ENCODE results near the gene AFM.

Gene AFM

DNA sequence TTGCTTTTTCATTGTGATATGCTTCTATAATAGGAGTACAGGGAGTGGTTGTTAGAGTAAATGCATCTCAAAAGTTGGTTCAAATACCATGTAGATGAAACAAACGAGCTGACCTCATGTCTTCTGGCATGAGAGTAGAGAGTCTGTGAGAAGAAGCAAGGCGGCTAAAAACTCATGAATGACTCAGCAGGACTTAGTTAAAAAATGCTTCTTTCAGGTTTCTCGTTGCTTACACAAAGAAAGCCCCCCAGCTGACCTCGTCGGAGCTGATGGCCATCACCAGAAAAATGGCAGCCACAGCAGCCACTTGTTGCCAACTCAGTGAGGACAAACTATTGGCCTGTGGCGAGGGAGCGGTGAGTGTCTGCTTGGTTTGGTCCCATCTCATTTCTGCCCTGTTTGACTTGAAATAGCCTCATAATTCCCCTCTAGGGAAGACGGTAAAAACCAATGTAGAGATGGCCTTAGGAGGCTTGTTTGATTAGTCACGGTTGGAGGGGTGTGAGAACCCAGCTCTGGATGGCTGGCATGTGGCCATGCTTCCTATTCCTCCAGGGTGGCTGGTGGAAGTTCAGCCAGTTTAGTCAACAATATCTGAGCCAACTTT is 31.0 kb upstream of the AFM start:
- DNase-seq (ENCODE audit: low spot score) = no peak

DNA sequence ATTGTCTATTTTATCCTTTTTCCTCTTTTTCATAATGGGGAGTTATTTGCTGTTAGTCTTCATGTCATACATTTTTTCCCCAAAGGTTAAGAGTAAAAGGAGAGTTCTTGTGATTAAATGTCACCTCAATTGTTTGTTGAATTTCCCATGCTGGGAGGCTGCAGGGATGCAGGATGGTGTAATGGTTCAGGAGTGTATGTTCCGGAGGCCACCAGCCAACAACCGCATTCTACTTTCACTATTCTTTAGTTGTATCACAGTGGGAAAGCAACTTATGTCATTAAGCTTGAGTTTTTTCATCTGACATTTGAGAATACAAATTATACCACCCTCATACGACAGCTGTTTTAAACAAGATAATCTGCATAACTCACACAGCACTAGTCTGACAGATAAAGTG is 30.1 kb upstream of the AFM start:
- no peak for DNase-seq (ENCODE audit: low spot score)

DNA sequence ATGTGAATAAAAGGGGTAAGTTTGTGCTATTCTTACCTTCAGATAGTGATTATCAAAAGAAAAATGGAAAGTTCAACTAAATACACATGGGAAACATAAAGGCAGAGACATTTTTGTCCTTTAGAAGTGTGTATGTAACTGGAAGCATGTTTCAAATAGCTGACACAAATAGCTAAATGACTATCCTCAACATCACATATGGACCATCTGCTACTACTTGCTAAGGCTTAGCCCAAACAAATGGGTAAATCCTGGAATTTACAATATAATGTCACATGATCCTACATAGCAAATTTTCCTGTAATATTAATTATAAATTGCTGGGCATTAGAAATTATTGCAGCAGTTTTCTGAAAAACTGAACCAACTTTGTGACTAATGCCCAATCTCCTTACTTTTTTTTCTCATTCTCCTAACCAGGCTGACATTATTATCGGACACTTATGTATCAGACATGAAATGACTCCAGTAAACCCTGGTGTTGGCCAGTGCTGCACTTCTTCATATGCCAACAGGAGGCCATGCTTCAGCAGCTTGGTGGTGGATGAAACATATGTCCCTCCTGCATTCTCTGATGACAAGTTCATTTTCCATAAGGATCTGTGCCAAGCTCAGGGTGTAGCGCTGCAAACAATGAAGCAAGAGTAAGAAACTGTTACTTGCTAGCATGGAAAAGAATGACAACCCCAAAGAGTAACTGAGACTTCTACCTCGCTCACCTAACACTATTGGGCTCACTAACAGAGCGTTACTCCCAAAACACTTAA is 29.4 kb upstream of the AFM start:
- DNase-seq (ENCODE audit: low spot score) = no peak

DNA sequence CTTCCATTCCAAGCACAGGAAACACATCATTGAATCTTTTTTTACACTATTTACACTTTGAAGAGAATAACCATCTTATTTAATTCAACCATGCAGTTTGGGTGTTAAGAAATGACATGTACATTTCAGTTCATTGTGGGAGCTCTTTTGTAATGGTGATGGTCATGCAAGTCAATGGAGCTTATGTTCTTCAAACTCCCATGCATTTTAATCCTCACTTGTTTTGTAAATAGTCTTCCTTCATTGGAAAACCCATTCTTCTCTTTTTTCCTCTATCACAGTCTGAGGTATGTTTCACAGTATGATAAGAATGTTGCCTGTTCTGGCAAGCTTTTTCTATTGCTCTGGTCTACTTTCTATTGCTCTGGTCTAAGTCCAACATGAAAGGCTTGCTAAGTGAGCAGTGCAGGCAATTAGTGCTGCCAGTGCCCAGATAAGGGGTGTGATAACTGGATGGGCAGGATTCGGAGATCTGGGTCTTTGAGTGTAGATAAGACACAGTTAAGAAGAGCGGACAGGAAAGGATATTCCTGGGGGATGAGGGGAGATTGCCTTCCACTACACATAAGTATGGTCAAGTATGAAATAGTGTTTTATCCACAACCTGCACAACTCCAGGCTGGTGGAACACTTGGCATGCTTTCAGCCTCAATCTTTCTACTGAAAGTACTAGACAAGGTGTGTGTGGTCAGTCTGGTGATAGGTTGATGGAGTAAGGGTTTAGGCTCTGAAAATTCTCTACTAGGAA is 28.4 kb upstream of the AFM start:
- no peak for DNase-seq (ENCODE audit: low spot score)

DNA sequence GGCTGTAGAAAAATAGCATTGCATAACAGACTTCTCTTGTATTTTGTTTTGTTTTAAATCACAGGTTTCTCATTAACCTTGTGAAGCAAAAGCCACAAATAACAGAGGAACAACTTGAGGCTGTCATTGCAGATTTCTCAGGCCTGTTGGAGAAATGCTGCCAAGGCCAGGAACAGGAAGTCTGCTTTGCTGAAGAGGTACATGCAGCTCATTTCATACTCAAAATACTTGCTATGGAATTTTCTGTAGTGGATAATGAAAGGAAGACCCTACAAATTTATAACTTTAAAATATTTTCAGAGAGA is 27.9 kb upstream of the AFM start:
- no peak for DNase-seq (ENCODE audit: low spot score)

DNA sequence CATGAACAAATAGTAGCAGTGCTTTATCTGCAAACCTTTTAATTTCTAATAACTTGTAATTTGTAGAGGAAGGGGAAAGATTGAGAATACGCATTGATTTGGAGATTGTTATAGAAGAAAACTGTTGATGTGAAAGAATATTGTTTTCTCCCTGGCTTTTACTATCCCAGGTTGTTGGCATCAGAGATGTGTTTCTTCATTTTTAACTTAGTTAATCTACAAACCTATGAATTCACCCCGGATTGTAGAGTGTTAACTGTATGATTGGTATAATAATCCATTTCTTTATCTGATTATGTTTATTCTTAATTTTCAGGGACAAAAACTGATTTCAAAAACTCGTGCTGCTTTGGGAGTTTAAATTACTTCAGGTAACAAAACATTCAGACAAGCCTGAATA is 26.6 kb upstream of the AFM start:
- no peak for DNase-seq (ENCODE audit: low spot score)

DNA sequence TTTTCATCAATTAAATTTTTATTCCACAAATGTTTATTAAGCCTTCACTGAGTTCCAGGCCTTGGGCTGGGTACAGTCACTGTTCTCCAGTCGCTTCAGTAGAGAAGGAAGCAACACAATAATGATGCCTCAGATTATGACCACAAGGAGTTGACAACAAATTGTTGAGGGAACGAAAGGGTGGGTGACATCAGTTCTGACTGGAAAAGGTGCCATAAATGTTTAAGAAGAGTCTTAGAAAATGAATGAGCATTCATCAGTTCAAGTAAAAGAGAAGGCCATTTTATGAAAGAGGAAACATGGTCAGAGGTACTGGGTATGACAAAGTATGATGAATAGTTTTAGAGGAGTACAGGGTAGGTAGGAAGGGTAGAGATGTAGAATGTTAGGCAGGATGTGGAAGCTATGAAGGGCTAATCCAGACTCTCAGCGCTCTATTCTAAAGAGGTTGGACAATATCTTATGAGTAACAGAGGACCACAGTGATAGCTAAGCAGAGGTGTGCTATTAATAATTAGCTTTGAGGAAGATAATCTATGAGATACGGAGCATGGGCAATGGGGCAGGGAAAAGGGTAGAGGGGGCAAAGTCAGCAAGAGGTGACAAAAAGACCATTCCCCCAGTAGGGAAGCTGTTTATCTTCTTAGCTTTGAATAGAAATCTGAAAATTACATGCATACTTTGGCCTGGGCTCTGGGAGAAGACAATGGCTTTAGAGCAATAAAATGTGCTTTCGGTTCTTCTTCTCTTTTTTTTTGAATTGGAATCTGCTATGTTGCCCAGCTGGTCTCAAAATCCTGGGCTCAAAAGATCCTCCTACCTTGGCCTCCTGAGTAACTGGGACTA is 25.1 kb upstream of the AFM start:
- DNase-seq (ENCODE audit: low spot score) = no peak

DNA sequence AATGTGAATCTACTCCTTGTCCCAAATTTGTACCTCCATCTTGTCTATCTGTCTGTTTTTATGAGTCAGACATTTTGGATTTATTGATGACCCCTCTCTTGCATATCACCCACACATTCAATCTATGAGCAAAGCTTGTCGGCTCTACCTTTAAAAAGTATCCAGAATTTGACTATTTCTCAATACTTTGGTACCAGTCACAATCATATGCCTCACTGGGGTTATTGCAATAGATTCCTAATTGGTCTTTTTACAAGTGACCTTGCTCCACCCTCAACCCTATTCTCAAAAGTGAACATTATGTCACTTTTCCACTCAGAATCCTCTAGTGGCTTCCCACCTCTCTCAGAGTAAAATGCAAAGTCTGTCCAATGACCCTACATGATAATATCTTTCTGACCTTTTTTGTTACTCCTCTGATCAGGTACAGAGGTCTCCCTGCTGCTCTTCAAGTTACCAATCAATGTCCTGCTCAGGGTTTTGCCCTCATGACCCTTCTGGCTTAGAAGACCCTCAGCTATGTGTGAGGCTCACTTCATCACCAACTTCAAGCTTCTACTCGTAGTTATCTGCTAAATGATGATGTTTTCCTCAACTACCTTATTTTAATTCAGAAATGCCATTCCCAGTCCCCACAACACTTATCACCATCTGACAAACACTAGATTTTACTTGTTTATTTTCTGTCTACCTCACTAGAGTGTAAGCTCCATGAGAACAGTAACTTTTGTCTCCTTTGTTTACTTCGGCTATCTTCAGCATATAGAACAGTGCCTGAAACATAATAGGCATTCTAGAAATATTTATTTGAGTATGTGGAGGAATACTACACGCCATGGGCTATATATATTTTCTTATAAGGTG is 23.1 kb upstream of the AFM start:
- DNase-seq (ENCODE audit: low spot score) = no peak

DNA sequence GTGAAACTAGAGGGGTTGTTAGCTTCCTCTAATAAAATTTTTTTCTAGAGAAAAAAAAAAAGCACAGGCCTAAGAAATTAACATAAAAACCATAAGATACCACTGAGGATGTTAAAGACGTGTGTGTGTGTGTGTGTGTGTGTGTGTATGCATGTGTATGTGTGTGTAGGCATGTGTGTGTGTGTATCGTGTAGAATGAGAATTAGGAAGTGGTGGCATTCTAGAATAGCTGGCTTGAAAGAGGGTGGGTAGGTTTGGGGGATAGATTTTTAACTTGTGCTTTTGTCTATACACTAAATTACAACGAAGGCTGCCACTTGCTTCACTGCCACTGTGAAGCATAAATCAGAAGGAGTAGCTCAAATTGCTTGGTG is 22.5 kb upstream of the AFM start:
- DNase-seq (ENCODE audit: low spot score) = no peak

DNA sequence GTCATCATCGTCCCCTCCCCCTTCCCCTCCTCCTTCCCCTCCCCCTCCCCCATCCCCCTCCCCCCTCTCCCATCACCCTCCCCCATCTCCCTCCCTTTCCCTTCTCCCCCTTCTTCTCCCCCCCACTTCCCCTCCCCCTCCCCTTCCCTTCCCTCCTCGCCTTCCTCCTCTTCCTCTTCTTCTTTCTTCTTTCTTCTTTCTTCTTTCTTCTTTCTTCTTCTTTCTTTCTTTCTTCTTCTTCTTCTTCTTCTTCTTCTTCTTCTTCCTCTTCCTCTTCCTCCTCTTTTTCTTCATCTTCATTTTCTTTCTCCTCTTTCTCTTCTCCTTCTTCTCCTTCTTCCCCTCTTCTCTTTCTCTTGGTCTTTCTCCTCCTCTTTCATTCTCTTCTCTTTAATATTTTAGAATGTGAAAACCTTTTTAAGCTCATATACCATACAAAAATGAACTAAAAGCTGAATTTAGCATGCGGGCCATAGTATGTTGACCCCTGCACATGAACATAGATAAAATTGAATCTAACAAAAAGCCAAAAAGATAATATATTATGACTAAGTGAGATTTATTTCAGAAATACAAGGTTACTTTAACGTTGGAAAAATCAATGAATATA is 20.5 kb upstream of the AFM start:
- no peak for DNase-seq (ENCODE audit: low spot score)

DNA sequence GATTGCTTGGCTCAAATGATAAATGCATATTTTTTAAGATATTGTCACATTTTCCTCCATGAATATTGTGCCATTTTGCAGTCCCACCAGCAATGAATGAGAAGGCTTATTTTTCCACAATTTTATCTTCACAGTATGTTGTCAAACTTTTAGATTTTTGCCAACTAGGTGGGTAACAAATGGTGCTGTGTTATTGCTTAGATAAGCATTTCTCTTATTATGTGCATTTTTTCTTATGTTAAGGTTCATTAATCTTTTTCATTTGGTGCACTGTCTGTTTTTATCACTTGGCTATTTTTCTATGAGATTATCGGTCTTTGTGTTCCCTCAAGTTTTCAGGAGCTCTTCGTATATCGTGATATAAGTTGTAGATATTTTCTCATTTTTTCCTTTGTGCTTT is 13.4 kb upstream of the AFM start:
- DNase-seq (ENCODE audit: low spot score) = no peak

DNA sequence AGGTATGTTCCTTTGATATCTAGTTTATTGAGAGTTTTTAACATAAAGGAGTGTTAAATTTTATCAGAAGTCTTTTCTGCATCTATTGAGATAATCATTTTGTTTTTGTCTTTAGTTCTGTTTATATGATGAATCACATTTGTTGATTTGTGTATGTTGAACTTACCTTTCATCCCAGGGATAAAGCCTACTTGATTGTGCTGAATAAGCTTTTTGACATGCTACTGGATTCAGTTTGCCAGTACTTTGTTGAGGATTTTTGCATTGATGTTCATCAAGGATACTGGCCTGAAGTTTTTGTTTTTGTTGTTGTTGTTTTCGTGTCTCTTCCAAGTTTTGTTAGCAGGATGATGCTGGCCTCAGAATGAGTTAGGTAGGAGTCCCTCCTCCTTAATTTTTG is 10.8 kb upstream of the AFM start:
- no peak for DNase-seq (ENCODE audit: low spot score)

DNA sequence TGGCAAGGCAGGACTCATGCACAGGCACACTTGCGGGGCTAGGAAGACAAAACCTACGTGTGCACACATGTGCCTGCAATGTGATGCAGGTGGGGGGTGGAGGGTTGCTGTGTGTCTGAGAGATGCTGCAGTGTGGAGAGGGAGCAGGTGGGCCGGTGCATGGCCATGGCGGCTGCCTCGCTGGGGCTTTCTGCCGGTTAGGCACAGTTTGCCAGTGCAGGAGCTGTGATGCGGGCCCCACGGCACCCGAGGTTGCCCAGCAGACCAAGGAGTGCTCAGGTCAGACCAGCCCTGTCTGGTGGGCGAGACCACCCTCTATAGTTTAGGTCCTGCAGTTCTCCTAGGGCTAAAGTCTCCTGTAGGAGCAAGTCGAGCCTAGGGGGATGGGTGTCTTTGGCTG is 4.4 kb upstream of the AFM start:
- DNase-seq (ENCODE audit: low spot score) = no peak

DNA sequence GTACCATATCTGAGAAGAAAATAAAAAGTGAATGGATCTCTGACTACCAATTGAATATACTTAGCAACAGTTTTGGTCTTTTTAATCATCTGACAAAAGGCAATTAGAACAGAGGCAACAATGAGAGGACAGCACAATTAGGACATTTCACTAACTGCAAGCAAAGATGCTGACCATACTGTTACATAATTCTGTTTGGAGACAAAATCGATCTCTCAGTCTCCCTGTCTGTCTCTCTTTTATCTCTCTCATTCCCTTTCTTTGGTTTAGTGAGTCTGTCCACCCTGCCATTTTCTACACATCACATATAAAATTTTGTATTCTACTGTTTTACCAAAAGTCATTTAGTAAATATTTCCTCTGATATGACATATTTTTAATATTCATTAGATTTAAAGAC is 2.2 kb upstream of the AFM start:
- DNase-seq (ENCODE audit: low spot score) = no peak

DNA sequence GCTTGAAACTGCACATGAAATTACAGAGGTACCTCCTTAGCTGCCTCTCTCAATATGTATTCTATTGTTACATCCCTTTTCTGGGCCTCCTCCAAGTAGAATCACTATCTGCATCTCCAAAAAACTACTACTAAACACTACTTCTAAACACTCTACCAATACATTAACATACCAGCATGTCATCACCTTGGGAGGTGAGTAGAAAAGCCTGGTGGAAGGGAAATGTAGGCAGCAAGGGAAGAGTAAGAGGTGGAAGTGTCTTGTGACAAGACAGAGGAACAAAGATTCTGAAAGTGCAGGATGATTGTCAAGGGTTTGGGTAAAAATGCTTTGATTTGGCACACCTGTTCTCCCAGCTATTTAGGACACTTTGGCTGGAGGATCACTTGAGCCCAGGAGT is 3.5 kb downstream of the AFM start:
- DNase-seq (ENCODE audit: low spot score) = no peak

DNA sequence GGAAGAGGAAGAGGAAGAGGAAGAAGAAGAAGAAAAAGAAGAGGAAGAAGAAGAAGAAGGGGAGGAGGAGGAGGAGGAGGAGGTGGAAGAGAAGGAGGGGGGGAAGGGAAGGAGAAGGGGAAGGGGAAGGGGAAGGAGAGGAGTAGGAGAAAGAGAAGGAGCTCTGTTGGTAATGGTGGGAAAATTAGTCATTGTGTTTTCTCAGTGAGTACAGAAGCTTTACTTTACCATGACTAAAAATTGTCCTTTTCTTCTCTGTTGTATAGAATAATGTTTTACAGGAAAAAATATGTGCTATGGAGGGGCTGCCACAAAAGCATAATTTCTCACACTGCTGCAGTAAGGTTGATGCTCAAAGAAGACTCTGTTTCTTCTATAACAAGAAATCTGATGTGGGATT is 4.1 kb downstream of the AFM start:
- no peak for DNase-seq (ENCODE audit: low spot score)

DNA sequence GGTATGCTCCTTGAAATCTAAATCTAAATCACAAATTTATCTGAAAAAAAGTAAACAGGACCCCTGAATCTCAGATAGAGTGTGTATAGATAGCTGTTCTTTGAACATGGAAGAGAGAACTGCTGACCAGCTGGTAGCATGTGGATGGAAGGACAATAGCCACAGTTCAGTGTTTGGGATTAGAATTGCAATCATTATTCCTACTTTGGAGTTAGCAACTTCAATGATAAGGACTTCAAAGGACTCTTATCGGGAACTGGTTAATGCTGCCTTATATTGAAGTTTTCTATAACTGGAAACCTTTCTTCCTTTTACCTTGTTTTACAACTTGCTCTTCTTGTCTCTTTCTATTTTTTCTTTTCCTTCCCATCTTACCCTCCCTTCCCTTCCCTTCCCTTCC is 5.0 kb downstream of the AFM start:
- DNase-seq (ENCODE audit: low spot score) = no peak

DNA sequence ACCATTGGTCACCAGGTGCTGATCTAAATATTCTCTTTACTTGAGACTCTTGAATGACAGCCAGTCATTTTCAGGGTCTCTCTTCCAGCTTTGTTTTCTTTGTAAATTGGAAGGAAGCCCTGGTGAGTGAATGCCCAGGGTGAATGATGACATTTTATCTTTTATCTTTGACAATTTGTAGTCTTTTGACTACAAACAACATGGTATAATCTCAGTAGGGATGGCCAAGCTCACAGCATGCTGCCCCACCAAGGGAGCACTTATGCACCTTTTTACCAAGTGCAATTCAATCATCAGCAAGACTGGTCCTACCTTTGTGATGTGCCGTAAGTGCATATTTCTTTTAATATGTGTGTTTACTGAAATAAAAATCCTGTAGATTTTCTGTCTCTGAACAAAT is 5.7 kb downstream of the AFM start:
- no peak for DNase-seq (ENCODE audit: low spot score)

DNA sequence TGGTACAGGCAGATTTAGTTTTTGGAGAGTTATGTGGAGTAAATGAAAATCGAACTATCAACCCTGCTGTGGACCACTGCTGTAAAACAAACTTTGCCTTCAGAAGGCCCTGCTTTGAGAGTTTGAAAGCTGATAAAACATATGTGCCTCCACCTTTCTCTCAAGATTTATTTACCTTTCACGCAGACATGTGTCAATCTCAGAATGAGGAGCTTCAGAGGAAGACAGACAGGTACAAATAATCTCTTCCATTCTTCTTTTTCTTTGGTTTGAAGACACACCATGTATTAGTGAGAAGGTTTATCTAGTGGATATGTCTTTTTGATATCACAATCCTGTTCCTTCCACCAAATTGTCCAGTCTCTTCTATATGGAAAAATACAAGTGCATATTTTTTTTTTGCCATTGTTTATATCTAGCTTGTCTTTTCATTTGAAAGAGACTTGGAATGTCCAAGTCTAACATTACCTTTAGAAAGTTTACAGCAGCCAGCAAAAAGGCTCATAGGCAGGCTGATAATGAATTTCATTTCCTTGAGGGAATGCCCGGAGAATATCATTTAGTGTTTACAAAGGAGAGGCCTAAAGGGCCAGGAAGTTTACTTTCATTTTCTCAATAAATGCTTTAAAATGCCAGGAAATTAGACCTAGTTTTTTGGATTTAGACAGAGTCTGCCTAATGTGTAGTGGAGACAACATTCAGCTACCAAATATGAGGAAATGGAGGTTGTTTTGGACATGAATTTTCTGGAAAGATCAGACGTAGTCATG is 18.6 kb downstream of the AFM start:
- DNase-seq (ENCODE audit: low spot score) = no peak

DNA sequence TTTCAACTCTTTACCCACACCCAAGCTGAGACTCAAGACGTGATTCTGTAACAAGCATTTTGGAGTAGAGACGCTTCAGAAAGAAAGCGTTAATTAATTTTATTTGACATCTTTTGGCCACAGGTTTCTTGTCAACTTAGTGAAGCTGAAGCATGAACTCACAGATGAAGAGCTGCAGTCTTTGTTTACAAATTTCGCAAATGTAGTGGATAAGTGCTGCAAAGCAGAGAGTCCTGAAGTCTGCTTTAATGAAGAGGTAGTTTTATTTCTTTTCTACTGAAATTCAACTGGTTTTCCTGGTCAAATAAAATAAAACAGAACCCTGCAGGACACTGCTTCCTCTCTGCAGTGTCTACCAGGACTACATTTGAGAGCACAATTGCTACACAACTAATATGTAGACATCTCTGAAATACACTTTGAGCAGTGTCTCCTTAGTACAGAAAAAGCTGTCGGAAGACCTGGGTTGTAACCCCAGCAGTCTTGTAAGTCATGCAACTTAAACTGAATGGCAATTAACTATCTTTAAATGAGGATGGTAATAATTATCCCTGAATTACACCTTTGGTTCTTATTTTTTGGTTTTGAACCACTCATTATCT is 20.2 kb downstream of the AFM start:
- no peak for DNase-seq (ENCODE audit: low spot score)

All from Ammon's horn (tissue), 1 donor.